Myocyte (in vitro differentiated cells): Measurements from ENCODE around the gene MGME1. TPM values are rescaled to one million over a fixed set of nuclear protein-coding genes. Genes with fewer than 3 reads are reported as not detected.
"Not testable (repeated sequence)": the region's sequence is repeated elsewhere in the genome, so short reads cannot be mapped to it uniquely, and the experiment has no call there.

ENCODE experiments used
- DNase-seq: peaks from one replicate; pipeline ENCODE4 v3.0.0-alpha.2; 2012; ENCODE audit warnings: low read depth
- total RNA-seq: library from RNA; depleted of rRNA; stranded (reverse); fragments of >200 nt; gene quantifications from 2 replicates; pipeline ENCODE4 v1.2.3, GENCODE V29; 2014

MGME1 gene
- total RNA-seq, 1 donor from 2014 or later = 11.3 TPM

GRCh38 chr20:17959257-17959627 is 9.6 kb upstream of the MGME1 start:
- no peak for DNase-seq

DNA sequence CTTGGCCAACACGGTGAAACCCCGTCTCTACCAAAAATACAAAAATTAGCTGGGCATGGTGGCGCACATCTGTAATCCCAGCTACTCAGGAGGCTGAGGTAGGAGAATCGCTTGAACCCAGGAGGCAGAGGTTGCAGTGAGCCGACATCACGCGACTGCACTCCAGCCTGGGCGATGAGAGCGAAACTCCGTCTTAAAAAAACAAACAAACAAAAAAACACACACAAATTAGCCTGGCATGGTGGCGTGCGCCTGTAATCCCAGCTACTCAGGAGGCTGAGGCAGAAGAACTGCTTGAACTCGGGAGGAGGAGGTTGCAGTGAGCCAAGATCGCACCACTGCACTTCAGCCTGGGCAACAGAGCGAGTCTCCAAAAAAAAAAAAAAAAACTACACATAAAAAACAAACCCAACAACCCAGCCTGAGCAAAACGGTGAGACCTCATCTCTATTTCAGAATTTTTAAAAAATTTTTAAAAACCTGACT is 8.4 kb upstream of the MGME1 start:
- DNase-seq = not testable (repeated sequence)

DNA sequence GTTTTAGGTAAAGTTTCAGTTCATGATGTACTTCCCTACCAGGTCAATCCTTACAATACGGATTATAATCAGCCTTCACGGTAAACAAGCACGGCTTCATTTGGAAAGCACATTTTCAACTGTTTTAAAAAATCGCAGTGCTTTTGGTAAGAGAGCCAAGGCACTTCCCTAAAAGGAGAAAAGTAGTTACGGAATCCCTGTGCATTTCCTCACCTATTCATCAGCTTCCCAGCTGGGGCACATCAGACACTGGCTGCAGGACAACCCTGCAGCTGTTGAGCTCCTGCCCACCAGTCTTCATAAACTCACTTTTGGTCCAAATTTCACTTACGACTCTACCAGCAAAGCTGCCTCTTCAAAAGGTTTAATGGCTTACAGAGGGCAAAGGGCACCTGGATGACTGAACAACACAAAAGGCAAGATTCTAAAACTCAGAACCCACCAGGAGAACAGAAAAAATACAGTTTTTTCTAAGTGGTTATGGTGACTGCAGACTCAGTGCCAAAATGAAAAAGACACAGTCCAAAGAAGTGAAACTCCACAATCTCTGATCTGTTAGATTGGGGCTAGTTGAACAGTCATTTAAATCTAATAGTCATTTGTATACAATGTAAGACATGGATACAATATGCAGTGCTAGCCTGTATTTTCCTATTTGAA is 7.8 kb upstream of the MGME1 start:
- no peak for DNase-seq

DNA sequence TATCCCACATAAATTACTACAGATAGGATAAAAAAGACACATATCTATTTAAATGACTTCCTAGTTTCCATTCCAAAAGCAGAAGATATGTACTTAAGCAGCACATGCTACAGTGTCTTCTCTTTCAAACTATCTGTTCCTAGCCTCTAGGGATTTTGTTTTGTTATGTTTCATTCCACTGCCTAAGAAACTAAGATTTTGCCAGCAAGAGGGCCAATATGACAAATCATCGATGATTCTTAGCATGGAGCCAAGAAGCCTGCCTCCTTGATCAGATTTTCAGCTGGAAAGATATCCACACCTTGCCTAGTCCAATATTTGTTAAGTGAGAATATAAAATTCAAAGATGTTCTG is 7.3 kb upstream of the MGME1 start:
- no peak for DNase-seq

DNA sequence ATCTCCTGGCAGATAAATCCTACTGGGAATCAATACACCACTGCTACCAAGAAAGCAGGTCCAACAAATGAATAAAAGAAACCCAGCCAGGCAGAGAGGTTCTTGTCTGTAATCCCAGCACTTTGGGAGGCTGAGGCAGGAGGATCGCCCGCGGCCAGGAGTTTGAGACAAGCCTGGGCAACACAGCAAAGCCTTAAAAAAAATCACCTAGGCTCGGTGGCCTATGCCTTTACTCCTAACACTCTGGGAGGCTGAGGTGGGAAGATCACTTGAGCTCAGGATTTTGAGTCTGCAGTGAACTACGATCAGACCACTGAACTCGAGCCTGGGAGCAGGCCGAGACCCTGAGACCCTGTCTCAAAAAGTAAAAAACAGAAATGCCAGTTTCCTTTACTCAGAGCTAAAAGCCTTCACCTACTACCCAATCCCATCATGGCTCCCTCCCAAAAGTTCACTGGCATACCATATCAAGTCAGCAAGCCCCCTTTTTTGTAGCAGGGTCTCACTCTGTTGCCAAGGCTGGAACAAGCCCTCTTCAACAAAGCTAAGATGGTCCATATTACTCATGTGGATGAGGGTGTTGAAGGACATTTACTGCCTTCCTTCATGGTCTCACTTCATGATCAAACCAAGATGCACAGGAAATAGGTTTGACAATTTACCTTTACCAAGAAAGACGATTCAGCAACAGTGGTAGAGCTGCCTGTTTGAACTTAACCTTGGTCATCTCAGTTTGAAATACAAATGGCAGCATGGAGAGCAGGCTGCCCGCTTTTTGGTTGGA is 5.5 kb upstream of the MGME1 start:
- DNase-seq = no peak

GRCh38 chr20:17964073-17964472 is 4.7 kb upstream of the MGME1 start:
- DNase-seq = no peak

GRCh38 chr20:17964632-17965031 is 4.2 kb upstream of the MGME1 start:
- DNase-seq = no peak

DNA sequence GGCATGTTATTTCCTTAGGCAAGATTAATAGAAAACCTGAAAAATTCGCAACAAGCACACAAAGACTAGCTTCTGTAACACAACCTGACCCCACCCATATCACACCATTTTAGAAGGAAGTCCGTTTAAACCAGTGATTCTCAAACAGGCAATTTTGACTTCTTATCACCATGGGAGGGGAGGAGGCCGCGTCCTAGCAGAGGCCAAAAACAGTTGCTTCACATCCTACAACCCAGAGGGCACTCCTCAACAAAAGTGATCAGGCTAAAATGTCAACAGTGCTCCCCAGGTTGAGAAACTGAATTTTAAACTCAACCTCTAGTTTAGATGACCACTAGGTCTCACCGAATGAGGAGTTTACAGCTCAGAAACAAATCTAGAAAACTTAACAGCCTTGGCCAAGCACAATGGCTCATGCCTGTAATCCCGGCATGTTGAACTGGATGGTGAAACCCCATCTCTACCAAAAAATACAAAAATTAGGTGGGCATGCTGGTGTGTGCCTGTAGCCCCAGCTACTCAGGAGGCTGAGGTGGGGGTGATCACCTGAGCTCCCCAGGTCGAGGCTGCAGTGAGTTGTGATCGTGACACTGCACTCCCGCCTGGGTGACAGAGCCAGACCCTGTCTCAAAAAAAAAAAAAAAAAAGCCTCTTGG is 3.6 kb upstream of the MGME1 start:
- no peak for DNase-seq

DNA sequence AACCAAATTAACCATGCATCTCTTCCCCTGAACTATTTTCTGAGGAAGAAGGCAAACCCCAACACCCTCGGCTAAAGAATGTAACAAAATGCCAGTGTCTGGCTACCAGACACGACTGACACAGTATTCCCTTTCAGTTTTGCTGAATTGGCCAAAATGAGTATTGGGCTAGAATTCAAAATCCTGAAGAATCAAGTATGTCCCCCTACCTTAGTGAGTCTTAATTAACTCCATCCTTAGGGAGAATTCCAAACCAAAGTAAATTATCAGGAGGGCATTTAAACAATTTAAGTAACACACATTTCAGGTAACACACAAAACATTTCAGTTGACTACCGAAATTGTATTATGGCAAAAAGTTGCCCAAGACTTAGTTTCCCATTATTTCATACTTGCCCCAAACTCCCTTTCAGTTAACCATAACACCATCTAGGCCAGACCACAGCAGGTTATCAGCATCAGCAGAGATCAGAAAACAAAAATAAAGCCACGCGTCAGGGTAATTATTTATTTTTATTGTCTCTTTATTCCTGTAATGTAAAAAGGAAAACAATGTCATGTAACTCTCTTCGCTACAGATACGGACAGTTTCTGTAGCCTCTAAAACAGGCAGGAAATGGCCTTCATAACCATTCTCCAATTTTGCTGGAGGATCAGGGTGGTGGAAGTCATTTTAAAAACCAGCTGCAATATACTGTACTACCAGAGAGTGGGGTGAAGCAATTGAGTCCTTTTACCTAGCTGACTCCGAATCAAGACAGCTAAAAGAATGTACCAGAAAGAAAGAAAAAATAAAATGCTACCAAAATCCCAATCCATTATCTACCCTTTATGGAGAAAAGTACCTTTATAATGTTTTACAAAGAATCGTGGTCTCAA is 2.1 kb upstream of the MGME1 start:
- DNase-seq = peak; percentile 49

DNA sequence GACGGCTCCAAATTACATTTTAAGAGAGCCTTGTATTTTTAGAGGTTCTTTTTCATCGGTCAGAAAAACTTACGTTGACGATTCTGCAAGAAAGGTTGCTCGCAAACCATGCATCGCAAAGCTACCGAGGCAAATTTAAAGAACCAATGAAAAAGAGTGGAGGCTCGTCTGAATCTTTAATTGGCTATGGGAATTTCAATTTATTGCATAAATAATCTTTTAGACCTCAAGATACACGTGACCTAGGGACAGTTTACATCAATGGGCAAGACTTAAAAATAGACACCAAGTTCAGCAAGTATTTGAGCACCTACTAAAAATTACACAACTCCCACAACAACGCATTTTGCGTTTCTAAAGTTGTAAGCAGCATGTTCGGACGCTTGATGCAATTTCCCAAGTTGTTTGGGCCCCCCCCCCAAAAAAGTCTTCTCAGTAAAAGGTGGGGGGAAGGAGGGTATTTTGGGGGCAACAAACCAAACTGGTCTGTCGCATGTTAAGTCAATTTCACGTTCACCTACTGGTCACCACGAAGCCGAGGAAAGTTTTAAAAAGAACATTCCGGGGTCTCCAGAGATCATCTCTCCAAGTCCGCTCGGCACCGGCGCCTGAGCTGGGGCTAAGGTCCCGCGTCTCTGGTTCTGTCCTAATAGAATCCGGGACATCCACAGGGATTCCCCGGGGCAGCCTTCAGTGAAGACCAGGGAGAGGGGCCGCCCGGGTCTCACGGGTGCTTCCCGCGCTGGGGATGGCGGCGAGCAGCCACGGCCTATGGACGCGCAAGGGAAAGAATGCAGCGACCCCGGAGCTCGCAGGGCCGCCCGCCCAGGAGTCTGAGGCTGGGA is 1.1 kb upstream of the MGME1 start:
- no peak for DNase-seq

GRCh38 chr20:17969278-17969883 is 563 bp downstream of the MGME1 start:
- DNase-seq = peak; percentile 51

DNA sequence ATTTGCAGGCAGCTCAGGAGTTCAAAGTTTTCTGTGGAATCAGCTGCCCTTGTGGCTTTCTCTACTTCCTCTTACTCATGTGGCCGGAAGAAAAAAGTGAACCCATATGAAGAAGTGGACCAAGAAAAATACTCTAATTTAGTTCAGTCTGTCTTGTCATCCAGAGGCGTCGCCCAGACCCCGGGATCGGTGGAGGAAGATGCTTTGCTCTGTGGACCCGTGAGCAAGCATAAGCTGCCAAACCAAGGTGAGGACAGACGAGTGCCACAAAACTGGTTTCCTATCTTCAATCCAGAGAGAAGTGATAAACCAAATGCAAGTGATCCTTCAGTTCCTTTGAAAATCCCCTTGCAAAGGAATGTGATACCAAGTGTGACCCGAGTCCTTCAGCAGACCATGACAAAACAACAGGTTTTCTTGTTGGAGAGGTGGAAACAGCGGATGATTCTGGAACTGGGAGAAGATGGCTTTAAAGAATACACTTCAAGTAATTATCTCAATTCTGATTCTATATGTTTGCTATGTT is 1.1 kb downstream of the MGME1 start:
- DNase-seq = peak; percentile 55

GRCh38 chr20:17971300-17972013 is 2.6 kb downstream of the MGME1 start:
- peak; percentile 38 for DNase-seq

DNA sequence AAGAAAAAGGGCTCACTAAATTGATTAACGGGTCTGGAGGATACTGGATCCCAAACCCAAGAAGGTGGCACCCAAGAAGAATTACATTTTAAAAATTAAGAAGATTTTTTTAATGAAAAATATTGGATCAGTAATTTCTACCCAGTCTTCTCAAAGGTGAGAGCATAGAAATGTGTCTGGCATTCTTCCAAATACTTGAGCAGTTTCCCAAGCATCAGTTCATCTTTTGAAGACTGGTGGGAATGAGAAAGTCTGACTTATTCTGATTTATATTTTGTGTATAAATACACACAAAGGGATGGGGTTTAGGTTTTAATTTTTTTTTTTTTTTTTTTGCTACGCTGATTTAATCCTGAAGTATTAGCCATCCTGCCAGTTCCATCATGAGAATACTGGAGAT is 3.3 kb downstream of the MGME1 start:
- DNase-seq = no peak

DNA sequence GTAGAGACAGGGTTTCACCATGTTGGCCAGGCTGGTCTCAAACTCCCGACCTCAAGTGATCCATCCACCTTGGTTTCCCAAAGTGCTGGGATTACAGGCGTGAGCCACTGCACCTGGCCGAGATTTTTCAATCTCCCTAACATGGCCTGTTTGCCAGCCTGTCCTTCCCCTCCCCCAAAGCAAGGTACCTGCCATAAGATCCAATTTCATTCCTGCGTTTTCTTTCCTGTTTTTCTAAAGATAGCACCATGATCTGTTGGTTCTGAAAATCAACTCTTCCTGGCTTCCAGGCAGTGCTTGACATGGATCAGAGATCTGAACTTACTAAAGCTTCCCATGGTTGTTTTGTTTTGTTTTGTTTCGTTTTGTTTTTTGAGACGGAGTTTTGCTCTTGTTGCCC is 7.5 kb downstream of the MGME1 start:
- DNase-seq = no peak

DNA sequence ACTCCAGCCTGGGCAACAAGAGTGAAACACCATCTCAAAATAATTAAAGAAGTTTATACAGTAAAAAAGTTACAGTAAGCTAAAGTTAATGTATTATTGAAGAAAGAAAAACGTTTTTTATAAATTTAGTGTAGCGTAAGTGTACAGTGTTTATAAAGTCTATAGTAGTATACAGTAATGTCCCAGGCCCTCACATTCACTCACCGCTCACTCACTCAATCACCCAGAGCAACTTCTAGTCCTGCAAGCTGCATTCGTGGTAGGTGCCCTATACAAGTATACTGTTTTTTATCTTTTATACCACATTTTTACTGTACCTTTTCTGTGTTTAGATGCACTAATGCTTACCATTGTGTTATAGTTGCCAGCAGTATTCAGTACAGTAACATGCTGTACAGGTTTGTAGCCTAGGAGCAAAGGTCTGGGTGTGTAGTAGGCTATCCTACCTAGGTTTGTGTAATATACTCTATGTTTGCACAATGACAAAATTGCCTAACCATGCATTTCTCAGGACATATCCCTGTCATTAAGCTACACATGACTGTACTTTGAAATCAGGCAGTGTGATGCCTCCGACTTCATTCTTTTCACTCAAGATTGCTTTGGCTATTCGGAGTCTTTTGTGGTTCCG is 16.7 kb downstream of the MGME1 start:
- no peak for DNase-seq

DNA sequence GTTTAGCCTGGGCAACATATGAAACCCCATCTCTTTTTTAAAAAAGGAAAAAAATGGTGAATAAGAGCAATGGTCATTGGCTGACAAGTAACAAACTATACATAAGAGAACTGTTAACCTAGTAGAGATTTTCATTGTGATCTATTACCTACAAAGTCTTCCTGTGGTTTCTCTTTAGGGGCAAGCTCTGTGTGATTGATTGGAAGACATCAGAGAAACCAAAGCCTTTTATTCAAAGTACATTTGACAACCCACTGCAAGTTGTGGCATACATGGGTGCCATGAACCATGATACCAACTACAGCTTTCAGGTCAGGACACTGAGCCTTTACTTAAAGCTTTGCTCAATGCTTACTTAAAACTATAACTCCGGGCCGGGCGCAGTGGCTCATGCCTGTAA is 19.2 kb downstream of the MGME1 start:
- no peak for DNase-seq

- DNase-seq = no peak
Measured at GRCh38 chr20:17990278-17990972, 21.6 kb downstream of the MGME1 start.
